IMR-90 (cell line): Measurements from ENCODE around the gene GPAT3. TPM values are rescaled to one million over a fixed set of nuclear protein-coding genes. Genes with fewer than 3 reads are reported as not detected.

Experiments
- ATAC-seq: fragments of 200-7000 bp; cut with Tn5 transposase; 2 replicates; pipeline ENCODE4 v1.9.1; 2020; ENCODE audit warnings: low read depth, mild to moderate bottlenecking, moderate library complexity
- BruUV-seq: library from RNA; stranded (reverse); fragments of 400-500 nt; replicated peaks from 2 replicates; lab custom pipeline; 2021; lab: Mats Ljungman, UMichigan
- CTCF ChIA-PET: fragments of 300-600 bp; formaldehyde crosslinking; extraction: SDS; loops from one replicate; lab custom pipeline; 2021; ENCODE audit warnings: antibody characterized with exemption; lab: Yijun Ruan, JAX
- POLR2A ChIA-PET: fragments of 300-600 bp; sonication (Branson Sonifier 250); formaldehyde crosslinking; loops from one replicate; lab custom pipeline; 2022; ENCODE audit warnings: antibody characterized with exemption; ENCODE audit not compliant: unreplicated experiment; lab: Charles Lee
- DNase-seq: peaks from one replicate; pipeline ENCODE4 v3.0.0; 2013
- H2AFZ ChIP-seq: replicated peaks from 2 replicates; pipeline ENCODE3; 2013; ENCODE audit warnings: low read length, mild to moderate bottlenecking; ENCODE audit not compliant: poor library complexity
- H2AK5ac ChIP-seq: 2 replicates; pipeline ENCODE4 v1.6.1; 2013; ENCODE audit warnings: low read depth, low read length, inconsistent platforms
- H2AK9ac ChIP-seq: replicated peaks from 2 replicates; pipeline ENCODE3; 2013; ENCODE audit warnings: mild to moderate bottlenecking, low read depth, low read length, moderate library complexity; ENCODE audit not compliant: poor library complexity
- H2BK120ac ChIP-seq: 2 replicates; pipeline ENCODE4 v1.6.1; 2013; ENCODE audit warnings: low read depth, low read length, inconsistent platforms
- H2BK15ac ChIP-seq: 3 replicates; pipeline ENCODE4 v1.6.1; 2013; ENCODE audit warnings: low read depth, low read length, inconsistent platforms
- H2BK20ac ChIP-seq: 2 replicates; pipeline ENCODE4 v1.6.1; 2013; ENCODE audit warnings: low read depth, mild to moderate bottlenecking, inconsistent platforms, low read length, moderate library complexity
- H2BK5ac ChIP-seq: 2 replicates; pipeline ENCODE4 v1.6.1; 2013; ENCODE audit warnings: mild to moderate bottlenecking, low read depth, low read length, inconsistent platforms; ENCODE audit not compliant: poor library complexity, severe bottlenecking
- H3K14ac ChIP-seq: replicated peaks from 2 replicates; pipeline ENCODE4 v1.6.1; 2013; ENCODE audit warnings: low read depth, low read length, inconsistent platforms
- H3K18ac ChIP-seq: 2 replicates; pipeline ENCODE4 v1.6.1; 2013; ENCODE audit warnings: low read depth, low read length, control low read depth
- H3K23ac ChIP-seq: 2 replicates; pipeline ENCODE4 v1.6.1; 2013; ENCODE audit warnings: low read depth, low read length, inconsistent platforms
- H3K27ac ChIP-seq: 2 replicates; pipeline ENCODE4 v1.5.1; 2013; ENCODE audit warnings: mild to moderate bottlenecking, control low read depth, low read length; ENCODE audit not compliant: insufficient read depth
- H3K27me3 ChIP-seq: 2 replicates; pipeline ENCODE4 v1.6.1; 2013; ENCODE audit warnings: low read length; ENCODE audit not compliant: control insufficient read depth, insufficient read depth
- H3K36me3 ChIP-seq: 2 replicates; pipeline ENCODE4 v1.6.1; 2013; ENCODE audit warnings: low read length, mixed read lengths; ENCODE audit not compliant: control insufficient read depth, insufficient read depth
- H3K4ac ChIP-seq: 2 replicates; pipeline ENCODE4 v1.6.1; 2013; ENCODE audit warnings: low read depth, low read length, inconsistent platforms
- H3K4me1 ChIP-seq: 2 replicates; pipeline ENCODE4 v1.6.1; 2013; ENCODE audit warnings: low read length, mixed read lengths; ENCODE audit not compliant: control insufficient read depth, insufficient read depth
- H3K4me2 ChIP-seq: 2 replicates; pipeline ENCODE4 v1.6.1; 2013; ENCODE audit warnings: low read depth, mild to moderate bottlenecking, control low read depth, low read length, moderate library complexity
- H3K4me3 ChIP-seq: 2 replicates; pipeline ENCODE4 v1.5.1; 2013; ENCODE audit warnings: low read depth, mild to moderate bottlenecking, control low read depth, low read length, moderate library complexity; ENCODE audit not compliant: insufficient read depth
- H3K56ac ChIP-seq: 2 replicates; pipeline ENCODE4 v1.6.1; 2013; ENCODE audit warnings: low read length, inconsistent platforms; ENCODE audit not compliant: insufficient read depth; ENCODE audit errors: extremely low read depth
- H3K79me1 ChIP-seq, 2 experiments: 2 replicates each; pipeline ENCODE4 v1.6.1; 2013; ENCODE audit warnings: low read length in 2 of 2, inconsistent platforms in 1 of 2, low read depth in 1 of 2
- H3K9ac ChIP-seq: 2 replicates; pipeline ENCODE4 v1.6.1; 2013; ENCODE audit warnings: low read depth, low read length, control low read depth
- H3K9me1 ChIP-seq: 2 replicates; pipeline ENCODE4 v1.6.1; 2013; ENCODE audit warnings: low read length, inconsistent platforms; ENCODE audit not compliant: insufficient read depth
- H3K9me3 ChIP-seq: 2 replicates; pipeline ENCODE4 v1.6.1; 2013; ENCODE audit warnings: low read length; ENCODE audit not compliant: control insufficient read depth, insufficient read depth
- H4K20me1 ChIP-seq: 2 replicates; pipeline ENCODE4 v1.6.1; 2013; ENCODE audit warnings: low read length, inconsistent platforms; ENCODE audit not compliant: insufficient read depth
- H4K5ac ChIP-seq: 2 replicates; pipeline ENCODE4 v1.6.1; 2013; ENCODE audit warnings: mild to moderate bottlenecking, low read depth, low read length, control low read depth
- H4K8ac ChIP-seq, 2 experiments: 2 replicates each; pipeline ENCODE4 v1.6.1; 2013; ENCODE audit warnings: low read depth in 2 of 2, low read length in 2 of 2, control low read depth in 1 of 2, inconsistent platforms in 1 of 2
- H4K91ac ChIP-seq: 2 replicates; pipeline ENCODE4 v1.6.1; 2013; ENCODE audit warnings: low read depth, low read length, inconsistent platforms; ENCODE audit not compliant: insufficient read depth
- BHLHE40 ChIP-seq: fragments of 150-350 bp; IDR thresholded peaks from 2 replicates; pipeline ENCODE4 v1.6.1; 2016; ENCODE audit warnings: mild to moderate bottlenecking, low read depth, low read length
- CEBPB ChIP-seq: IDR thresholded peaks from 2 replicates; pipeline ENCODE4 v1.6.1; 2012; ENCODE audit warnings: low read depth, low read length, improper control_type of control experiment
- ELK1 ChIP-seq: fragments of 150-350 bp; IDR thresholded peaks from 2 replicates; pipeline ENCODE4 v1.6.1; 2016; ENCODE audit warnings: low read depth, mild to moderate bottlenecking, low read length, moderate library complexity, borderline replicate concordance
- FOS ChIP-seq: fragments of 150-350 bp; IDR thresholded peaks from 2 replicates; pipeline ENCODE4 v1.6.1; 2016; ENCODE audit warnings: low read depth, low read length
- MAFK ChIP-seq: IDR thresholded peaks from 2 replicates; pipeline ENCODE4 v1.6.1; 2012; ENCODE audit warnings: low read depth, low read length, improper control_type of control experiment
- MXI1 ChIP-seq: IDR thresholded peaks from 2 replicates; pipeline ENCODE4 v1.6.1; 2012; ENCODE audit warnings: low read depth, mild to moderate bottlenecking, low read length, moderate library complexity, borderline replicate concordance
- NFE2L2 ChIP-seq: fragments of 150-350 bp; IDR thresholded peaks from 2 replicates; pipeline ENCODE4 v1.6.1; 2016; ENCODE audit warnings: low read depth, mild to moderate bottlenecking, low read length
- POLR2A ChIP-seq: IDR thresholded peaks from 2 replicates; pipeline ENCODE4 v1.6.1; 2012; ENCODE audit warnings: mild to moderate bottlenecking, low read depth, low read length
- RAD21 ChIP-seq: IDR thresholded peaks from 2 replicates; pipeline ENCODE4 v1.6.1; 2012; ENCODE audit warnings: low read length, improper control_type of control experiment
- WGBS, 2 experiments: methylation state at CpG; one replicate each; pipeline versions ENCODE4 v1.1.5 to v1.1.7; 2013; ENCODE audit warnings: missing lambda C conversion rate in 2 of 2; ENCODE audit not compliant: insufficient read length in 1 of 2; ENCODE audit errors: extremely low coverage in 2 of 2; 5-methylcytosine and 5-hydroxymethylcytosine counted together
- dilution Hi-C: fragments of 300-500 bp; cut with HindIII; formaldehyde crosslinking; loops from one replicate; pipeline ENCODE4 v1.14.3; 2018; ENCODE audit warnings: low sequenced_read_pairs; ENCODE audit not compliant: unreplicated experiment
- in situ Hi-C: fragments of 300-500 bp; cut with MboI; formaldehyde crosslinking; loops from 3 replicates; pipeline ENCODE4 v1.14.3; 2019; ENCODE audit warnings: low sequenced_read_pairs, inconsistent platforms, mixed read lengths
- intact Hi-C: fragments of 100-400 bp; cut with micrococcal nuclease; formaldehyde crosslinking; loops from 2 replicates; pipeline ENCODE4 v1.10.0; 2022
- polyA plus RNA-seq, 3 experiments: library from polyadenylated mRNA; depleted of rRNA; stranded (reverse); fragments of >200 nt; gene quantifications; 2 replicates each; pipeline ENCODE4 v1.2.3, GENCODE V29; 2012; ENCODE audit warnings: low replicate concordance in 1 of 3
- total RNA-seq: library from RNA; depleted of rRNA; stranded (reverse); fragments of >200 nt; gene quantifications from 2 replicates; pipeline ENCODE4 v1.2.3, GENCODE V29; 2012

Gene GPAT3
- total and polyA plus RNA-seq, 2 of the 4 experiments (the other 2 are of a cell fraction) = 1.3 to 2.9 TPM

GRCh38 chr4:83548151-83548905 lies 12.4 kb downstream of the GPAT3 start:
- DNase-seq (peak; percentile 97), ATAC-seq (peak; percentile 85)
- H3K27ac ChIP-seq = peak overlapping the region; percentile 59; the same call in 1 of the 2 replicates
- H2AK5ac ChIP-seq = 0 out of 2 replicates have a peak overlapping the region, but pooled peaks have one; percentile 30
- CTCF ChIA-PET = interaction anchor here (0.6 to 1.2 kb wide), 2 partner anchors 11 to 288 kb away, joined by 4 to 6 read pairs; no protein-coding TSS in a partner anchor
- H3K9ac ChIP-seq = no peak overlapping the region
- no peaks in the 10 kb centered on the region for H4K20me1 ChIP-seq
- no peak overlapping the region for H2AK9ac ChIP-seq
- H4K91ac ChIP-seq = peak overlapping the region; percentile 76
- BruUV-seq = no TSS peak
- peak overlapping the region; percentile 59; the same call in 1 of the 2 replicates for H3K18ac ChIP-seq
- H3K9me1 ChIP-seq = peaks cover 4% of the 10 kb centered on the region
- peak overlapping the region in 1 of 2 experiments; percentile 81; a peak in 2 of 4 replicates for H4K8ac ChIP-seq
- peak overlapping the region; percentile 54; the same call in 1 of the 2 replicates for H4K5ac ChIP-seq
- no peak overlapping the region for H3K4me3 ChIP-seq
- H3K36me3 ChIP-seq = no peaks in the 10 kb centered on the region
- WGBS, 2 experiments = no CpG with 5 or more reads among the region's 7 CpGs
- no peaks in the 10 kb centered on the region for H3K27me3 ChIP-seq
- peak overlapping the region; percentile 77 for H3K14ac ChIP-seq
- peak overlapping the region; percentile 57 for H2BK5ac ChIP-seq
- peaks cover 13% of the 10 kb centered on the region for H3K4me1 ChIP-seq
- H3K79me1 ChIP-seq = 0 out of 4 replicates have a peak, but pooled peaks cover 0 to 3% of the 10 kb centered on the region in 2 experiments
- H2BK120ac ChIP-seq = peak overlapping the region; percentile 92
- peak overlapping the region; percentile 33 for H2AFZ ChIP-seq
- in situ Hi-C loops (no loop called here), intact Hi-C loops (no loop called here), dilution Hi-C loops (no loop called here)
- TF ChIP-seq FOS (peak; percentile 95), ELK1 (no peak), RAD21 (no peak), BHLHE40 (peak; percentile 72), NFE2L2 (peak; percentile 99), CEBPB (peak; percentile 90), POLR2A (no peak), MAFK (peak; percentile 86), MXI1 (peak; percentile 67; the same call in 1 of the 2 replicates)
- POLR2A ChIA-PET = no interaction called here
- H3K4me2 ChIP-seq = 0 out of 2 replicates have a peak overlapping the region, but pooled peaks have one; percentile 31
- peak overlapping the region; percentile 23; the same call in 1 of the 2 replicates for H3K56ac ChIP-seq
- H3K23ac ChIP-seq = 0 out of 2 replicates have a peak overlapping the region, but pooled peaks have one; percentile 65
- no peaks in the 10 kb centered on the region for H3K9me3 ChIP-seq
- peak overlapping the region; percentile 3; the same call in 1 of the 3 replicates for H2BK15ac ChIP-seq
- H2BK20ac ChIP-seq = peak overlapping the region; percentile 79
- H3K4ac ChIP-seq = peak overlapping the region; percentile 80
